HG02884 (cell line): ENCODE results near the gene CENPW.

Experiments
- ATAC-seq: cut with Tn5 transposase; IDR thresholded peaks from one replicate; pipeline ENCODE4 v1.9.1; 2021; ENCODE audit warnings: mild to moderate bottlenecking, moderate library complexity; ENCODE audit not compliant: unreplicated experiment

CENPW gene

GRCh38 chr6:126339796-126340609, at the start of gene CENPW:
Gene CENPW, plus strand, starts transcription at chr6:126340115. Its CDS starts 159 bp downstream, at chr6:126340274.
- ATAC-seq = peak; percentile 83

- no peak for ATAC-seq
Measured at GRCh38 chr6:126293891-126294524, 45.9 kb upstream of the CENPW start.

GRCh38 chr6:126300126-126300525, 39.8 kb upstream of the CENPW start:
- ATAC-seq = peak; percentile 41

- ATAC-seq = peak; percentile 73
Measured at GRCh38 chr6:126300735-126301134, 39.2 kb upstream of the CENPW start.

GRCh38 chr6:126302191-126302590, 37.7 kb upstream of the CENPW start:
- ATAC-seq = peak; percentile 36

- no peak for ATAC-seq
Measured at GRCh38 chr6:126307849-126308248, 32.1 kb upstream of the CENPW start.

GRCh38 chr6:126308362-126308761, 31.6 kb upstream of the CENPW start:
- no peak for ATAC-seq

- ATAC-seq = peak; percentile 87
Measured at GRCh38 chr6:126312013-126312665, 27.8 kb upstream of the CENPW start.

- ATAC-seq = no peak
Measured at GRCh38 chr6:126313941-126314340, 26.0 kb upstream of the CENPW start.

- ATAC-seq = no peak
Measured at GRCh38 chr6:126318797-126319196, 21.1 kb upstream of the CENPW start.

GRCh38 chr6:126333729-126334128, 6.2 kb upstream of the CENPW start:
- no peak for ATAC-seq

- no peak for ATAC-seq
Measured at GRCh38 chr6:126335210-126335609, 4.7 kb upstream of the CENPW start.

GRCh38 chr6:126337323-126337722, 2.6 kb upstream of the CENPW start:
- ATAC-seq = no peak

GRCh38 chr6:126341126-126341525, 1.2 kb downstream of the CENPW start:
- no peak for ATAC-seq

GRCh38 chr6:126344181-126344580, 4.3 kb downstream of the CENPW start:
- ATAC-seq = no peak

GRCh38 chr6:126351960-126352359, 12.0 kb downstream of the CENPW start:
- ATAC-seq = no peak

- no peak for ATAC-seq
Measured at GRCh38 chr6:126352514-126352913, 12.6 kb downstream of the CENPW start.

- ATAC-seq = no peak
Measured at GRCh38 chr6:126356526-126356925, 16.6 kb downstream of the CENPW start.

- no peak for ATAC-seq
Measured at GRCh38 chr6:126359936-126360537, 20.1 kb downstream of the CENPW start.

GRCh38 chr6:126361832-126362440, 22.0 kb downstream of the CENPW start:
- no peak for ATAC-seq

GRCh38 chr6:126367849-126368248, 27.9 kb downstream of the CENPW start:
- no peak for ATAC-seq
